ENCODE results near the gene ANKRD18A. TPM values are rescaled to one million over a fixed set of nuclear protein-coding genes. Genes with fewer than 3 reads are reported as not detected.

Gene ANKRD18A
- total and polyA plus RNA-seq, 10 of the 15 experiments (the other 5 are each of a cell fraction or from before 2014, with no cell fraction given) = 0.37 TPM; not detected in 9

DNA sequence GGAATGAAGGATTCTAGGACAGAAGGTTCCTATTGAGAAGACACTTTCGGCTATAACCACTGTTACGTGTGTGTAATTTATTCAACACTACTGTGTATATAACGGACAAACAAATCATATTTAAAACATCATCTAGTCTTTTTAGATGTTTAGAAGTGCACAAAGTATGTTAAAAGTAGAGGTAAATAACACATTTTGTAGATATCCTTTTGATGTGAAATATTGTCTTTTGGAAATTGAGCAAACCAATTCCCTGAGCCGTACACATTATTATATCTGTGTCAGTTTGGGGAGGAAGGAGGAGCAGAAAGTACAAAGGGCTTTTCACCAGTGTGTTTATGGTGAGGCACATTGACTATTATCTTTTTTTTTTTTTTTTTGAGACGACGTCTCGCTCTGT lies 39.1 kb upstream of the ANKRD18A start (continued):
- TF ChIP-seq, protein P1, sequence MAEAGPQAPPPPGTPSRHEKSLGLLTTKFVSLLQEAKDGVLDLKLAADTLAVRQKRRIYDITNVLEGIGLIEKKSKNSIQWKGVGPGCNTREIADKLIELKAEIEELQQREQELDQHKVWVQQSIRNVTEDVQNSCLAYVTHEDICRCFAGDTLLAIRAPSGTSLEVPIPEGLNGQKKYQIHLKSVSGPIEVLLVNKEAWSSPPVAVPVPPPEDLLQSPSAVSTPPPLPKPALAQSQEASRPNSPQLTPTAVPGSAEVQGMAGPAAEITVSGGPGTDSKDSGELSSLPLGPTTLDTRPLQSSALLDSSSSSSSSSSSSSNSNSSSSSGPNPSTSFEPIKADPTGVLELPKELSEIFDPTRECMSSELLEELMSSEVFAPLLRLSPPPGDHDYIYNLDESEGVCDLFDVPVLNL (IDR thresholded peaks at IDR 0.05; ENCODE audit: low read depth, low read length) = no peak

DNA sequence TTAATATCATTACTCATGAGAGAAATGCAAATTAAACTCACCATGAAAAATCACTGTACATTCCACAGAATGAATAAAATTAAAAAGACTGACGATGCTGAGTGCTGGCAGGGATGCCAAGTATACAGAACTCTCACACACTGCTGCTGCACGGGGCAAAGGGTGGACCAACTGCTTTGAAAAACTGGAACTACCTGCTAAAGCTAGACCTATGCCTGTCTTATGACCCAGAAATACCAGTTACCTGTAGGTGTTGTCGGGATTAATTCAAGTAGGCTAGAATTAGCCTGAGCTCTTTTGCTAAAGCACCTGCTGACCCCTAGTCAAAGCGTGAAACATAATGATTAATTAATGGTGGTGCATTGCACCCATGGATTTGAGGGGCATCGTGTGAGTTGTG lies 36.5 kb upstream of the ANKRD18A start:
- FAIRE-seq (no peak), DNase-seq (ENCODE audit: low read depth, low spot score) (no peak), ATAC-seq (no peak)
- Histone ChIP-seq H3K9me3 (replicated peaks; ENCODE audit: control insufficient read depth, insufficient read depth, low read length) (no peaks in the 10 kb centered on the region), H3K36me3 (ENCODE audit: control insufficient read depth in 2 of 2, insufficient read depth in 2 of 2, low read length in 1 of 2) (no peaks in the 10 kb centered on the region), H3K4me3 (no peak overlapping the region), H3K4me2 (ENCODE audit: control insufficient read depth, insufficient read depth) (no peak overlapping the region), H4K20me1 (ENCODE audit: control insufficient read depth, insufficient read depth) (no peaks in the 10 kb centered on the region), H3K27me3 (replicated peaks in 1 of 2; ENCODE audit: control insufficient read depth in 2 of 2, insufficient read depth in 2 of 2, low read length in 1 of 2) (no peaks in the 10 kb centered on the region), H3K79me2 (ENCODE audit: control insufficient read depth, insufficient read depth, low read length) (no peaks in the 10 kb centered on the region), H2AFZ (ENCODE audit: control insufficient read depth, low read depth, low read length) (no peak overlapping the region), H3K4me1 (ENCODE audit: control insufficient read depth, insufficient read depth, low read length) (no peaks in the 10 kb centered on the region), H3K9ac (ENCODE audit: control insufficient read depth, insufficient read depth, low read length) (no peak overlapping the region), H3K27ac (ENCODE audit: control insufficient read depth, insufficient read depth) (no peak overlapping the region)
- ChIA-PET POLR2A (no interaction called here), RAD21 (ENCODE audit: unreplicated experiment) (no interaction called here), SMC1A (ENCODE audit: uncharacterized antibody, unreplicated experiment) (no interaction called here), CTCF (no interaction called here)
- 25% methylated on average over 5 of the region's 5 CpGs for WGBS (ENCODE audit: insufficient coverage, insufficient replicate concordance, low lambda C conversion rate, missing lambda C conversion rate)
- no TSS peak for BruUV-seq (replicated peaks)
- intact Hi-C loops (cut with micrococcal nuclease; ENCODE audit: unreplicated experiment) = no loop called here
- no peak for TF ChIP-seq RUNX3 (IDR thresholded peaks at IDR 0.05; ENCODE audit: low read length)
- no peak for TF ChIP-seq MEF2A (IDR thresholded peaks at IDR 0.05; ENCODE audit: insufficient read depth, low read depth, low read length)
- no peak for TF ChIP-seq CEBPB (IDR thresholded peaks at IDR 0.05; ENCODE audit: borderline replicate concordance in 1 of 2, low read depth in 2 of 2, low read length in 2 of 2)
- TF ChIP-seq, protein P2, sequence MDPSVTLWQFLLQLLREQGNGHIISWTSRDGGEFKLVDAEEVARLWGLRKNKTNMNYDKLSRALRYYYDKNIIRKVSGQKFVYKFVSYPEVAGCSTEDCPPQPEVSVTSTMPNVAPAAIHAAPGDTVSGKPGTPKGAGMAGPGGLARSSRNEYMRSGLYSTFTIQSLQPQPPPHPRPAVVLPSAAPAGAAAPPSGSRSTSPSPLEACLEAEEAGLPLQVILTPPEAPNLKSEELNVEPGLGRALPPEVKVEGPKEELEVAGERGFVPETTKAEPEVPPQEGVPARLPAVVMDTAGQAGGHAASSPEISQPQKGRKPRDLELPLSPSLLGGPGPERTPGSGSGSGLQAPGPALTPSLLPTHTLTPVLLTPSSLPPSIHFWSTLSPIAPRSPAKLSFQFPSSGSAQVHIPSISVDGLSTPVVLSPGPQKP (IDR thresholded peaks at IDR 0.05; ENCODE audit: low read depth, low read length) = no peak
- no peak for TF ChIP-seq NFIC (IDR thresholded peaks at IDR 0.05; ENCODE audit: low read depth, low read length)
- TF ChIP-seq MYB (IDR thresholded peaks at IDR 0.05; ENCODE audit: borderline replicate concordance, low read depth, low read length) = no peak
- TF ChIP-seq EED (IDR thresholded peaks at IDR 0.05; ENCODE audit: low read depth) = no peak
- no peak for TF ChIP-seq HDAC2 (IDR thresholded peaks at IDR 0.05)
- TF ChIP-seq MTA2 (IDR thresholded peaks at IDR 0.05; ENCODE audit: low read depth) = no peak
- TF ChIP-seq IKZF1 (conservative IDR thresholded peaks at IDR 0.05) = no peak
- no peak for TF ChIP-seq NFXL1 (IDR thresholded peaks at IDR 0.05; ENCODE audit: borderline replicate concordance)
- TF ChIP-seq, protein P3, sequence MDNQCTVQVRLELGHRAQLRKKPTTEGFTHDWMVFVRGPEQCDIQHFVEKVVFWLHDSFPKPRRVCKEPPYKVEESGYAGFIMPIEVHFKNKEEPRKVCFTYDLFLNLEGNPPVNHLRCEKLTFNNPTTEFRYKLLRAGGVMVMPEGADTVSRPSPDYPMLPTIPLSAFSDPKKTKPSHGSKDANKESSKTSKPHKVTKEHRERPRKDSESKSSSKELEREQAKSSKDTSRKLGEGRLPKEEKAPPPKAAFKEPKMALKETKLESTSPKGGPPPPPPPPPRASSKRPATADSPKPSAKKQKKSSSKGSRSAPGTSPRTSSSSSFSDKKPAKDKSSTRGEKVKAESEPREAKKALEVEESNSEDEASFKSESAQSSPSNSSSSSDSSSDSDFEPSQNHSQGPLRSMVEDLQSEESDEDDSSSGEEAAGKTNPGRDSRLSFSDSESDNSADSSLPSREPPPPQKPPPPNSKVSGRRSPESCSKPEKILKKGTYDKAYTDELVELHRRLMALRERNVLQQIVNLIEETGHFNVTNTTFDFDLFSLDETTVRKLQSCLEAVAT (IDR thresholded peaks at IDR 0.05) = no peak
- no peak for TF ChIP-seq STAT3 (IDR thresholded peaks at IDR 0.05; ENCODE audit: low read depth, low read length)
- in situ Hi-C loops (cut with MboI) = no loop called here

Data from GM12878 (cell line).